ENCODE results near the gene EPB41L1. TPM values are rescaled to one million over a fixed set of nuclear protein-coding genes. Genes with fewer than 3 reads are reported as not detected.

EPB41L1 gene
- total RNA-seq, 1 experiment from 2014 or later = 129 TPM

- no peak for TF ChIP-seq CTCF (IDR thresholded peaks at IDR 0.05; ENCODE audit: insufficient read depth in 1 of 2, low read depth in 1 of 2, low read length in 1 of 2, severe bottlenecking in 1 of 2, unreplicated experiment in 1 of 2)
- CTCF ChIA-PET = interaction anchor here (1.5 to 2.3 kb wide), 2 partner anchors 83 to 127 kb away, joined by 3 to 12 read pairs; no protein-coding TSS in a partner anchor
- no peak for DNase-seq
- Histone ChIP-seq H3K9me3 (no peaks in the 10 kb centered on the region), H3K4me1 (peaks cover 22% of the 10 kb centered on the region), H3K36me3 (ENCODE audit: control insufficient read depth, insufficient read depth, low read length) (peaks cover 1% of the 10 kb centered on the region; the same call in 1 of the 2 replicates), H3K4me3 (ENCODE audit: low read depth, low read length) (no peak overlapping the region), H3K27me3 (replicated peaks; ENCODE audit: control insufficient read depth, insufficient read depth, low read length) (no peaks in the 10 kb centered on the region)
- Mint-ChIP-seq H3K27ac (ENCODE audit: unreplicated experiment) (peak overlapping the region; percentile 3), H3K9me3 (ENCODE audit: unreplicated experiment) (no peaks in the 10 kb centered on the region), H3K27me3 (ENCODE audit: insufficient read depth, unreplicated experiment) (no peaks in the 10 kb centered on the region), H3K4me3 (ENCODE audit: unreplicated experiment) (no peak overlapping the region), H3K36me3 (ENCODE audit: insufficient read depth, unreplicated experiment) (peaks cover 36% of the 10 kb centered on the region), H3K4me1 (ENCODE audit: low read depth, unreplicated experiment) (peaks cover 28% of the 10 kb centered on the region)
- POLR2A ChIA-PET = no interaction called here
- BruUV-seq (replicated peaks) = no TSS peak
- intact Hi-C loops (cut with micrococcal nuclease; ENCODE audit: unreplicated experiment) = no loop called here
Observed at GRCh38 chr20:36119537-36119936, 35.0 kb upstream of the EPB41L1 start.

- Mint-ChIP-seq H3K9me3 (ENCODE audit: unreplicated experiment) (no peaks in the 10 kb centered on the region), H3K4me3 (ENCODE audit: unreplicated experiment) (no peak overlapping the region), H3K36me3 (ENCODE audit: insufficient read depth, unreplicated experiment) (peaks cover 39% of the 10 kb centered on the region), H3K4me1 (ENCODE audit: low read depth, unreplicated experiment) (peaks cover 28% of the 10 kb centered on the region), H3K27ac (ENCODE audit: unreplicated experiment) (peak overlapping the region; percentile 1), H3K27me3 (ENCODE audit: insufficient read depth, unreplicated experiment) (no peaks in the 10 kb centered on the region)
- H3K4me3 ChIP-seq (ENCODE audit: low read depth, low read length) = no peak overlapping the region
- H3K36me3 ChIP-seq (ENCODE audit: control insufficient read depth, insufficient read depth, low read length) = peaks cover 1% of the 10 kb centered on the region; the same call in 1 of the 2 replicates
- no peaks in the 10 kb centered on the region for H3K27me3 ChIP-seq (replicated peaks; ENCODE audit: control insufficient read depth, insufficient read depth, low read length)
- intact Hi-C loops (cut with micrococcal nuclease; ENCODE audit: unreplicated experiment) = no loop called here
- no peaks in the 10 kb centered on the region for H3K9me3 ChIP-seq
- H3K4me1 ChIP-seq = peaks cover 22% of the 10 kb centered on the region
- ChIA-PET CTCF (interaction anchor here (0.7 to 1.1 kb wide), 3 partner anchors 12 to 36 kb away, joined by 3 to 5 read pairs (median 3); no protein-coding TSS in a partner anchor), POLR2A (no interaction called here)
- DNase-seq = no peak
- no peak for TF ChIP-seq CTCF (IDR thresholded peaks at IDR 0.05; ENCODE audit: insufficient read depth in 1 of 2, low read depth in 1 of 2, low read length in 1 of 2, severe bottlenecking in 1 of 2, unreplicated experiment in 1 of 2)
- BruUV-seq (replicated peaks) = no TSS peak
Observed at GRCh38 chr20:36120241-36120640, 34.3 kb upstream of the EPB41L1 start.

- H3K27me3 Mint-ChIP-seq (ENCODE audit: insufficient read depth, unreplicated experiment) = no peaks in the 10 kb centered on the region
- Histone ChIP-seq H3K9me3 (no peaks in the 10 kb centered on the region), H3K4me1 (peaks cover 22% of the 10 kb centered on the region), H3K36me3 (ENCODE audit: control insufficient read depth, insufficient read depth, low read length) (peaks cover 1% of the 10 kb centered on the region; the same call in 1 of the 2 replicates), H3K4me3 (ENCODE audit: low read depth, low read length) (no peak overlapping the region), H3K27me3 (replicated peaks; ENCODE audit: control insufficient read depth, insufficient read depth, low read length) (no peaks in the 10 kb centered on the region)
- ChIA-PET POLR2A (no interaction called here), CTCF (interaction anchor here (0.7 to 1.1 kb wide), 3 partner anchors 13 to 35 kb away, joined by 3 to 5 read pairs (median 3); no protein-coding TSS in a partner anchor)
- no peaks in the 10 kb centered on the region for H3K9me3 Mint-ChIP-seq (ENCODE audit: unreplicated experiment)
- H3K27ac Mint-ChIP-seq (ENCODE audit: unreplicated experiment) = no peak overlapping the region
- DNase-seq = no peak
- intact Hi-C loops (cut with micrococcal nuclease; ENCODE audit: unreplicated experiment) = no loop called here
- H3K4me1 Mint-ChIP-seq (ENCODE audit: low read depth, unreplicated experiment) = peaks cover 28% of the 10 kb centered on the region
- no TSS peak for BruUV-seq (replicated peaks)
- H3K4me3 Mint-ChIP-seq (ENCODE audit: unreplicated experiment) = no peak overlapping the region
- H3K36me3 Mint-ChIP-seq (ENCODE audit: insufficient read depth, unreplicated experiment) = peaks cover 45% of the 10 kb centered on the region
- TF ChIP-seq CTCF (IDR thresholded peaks at IDR 0.05; ENCODE audit: insufficient read depth in 1 of 2, low read depth in 1 of 2, low read length in 1 of 2, severe bottlenecking in 1 of 2, unreplicated experiment in 1 of 2) = no peak
Observed at GRCh38 chr20:36120991-36121390, 33.5 kb upstream of the EPB41L1 start.
